Neural cell (in vitro differentiated cells): ENCODE measurements around the gene EIF2B1. TPM values are rescaled to one million over a fixed set of nuclear protein-coding genes. Genes with fewer than 3 reads are reported as not detected.

Experiments used
- H2AFZ ChIP-seq: fragments of 200-600, 300-800 bp; sonication (generic), shearing (Covaris generic); 2 replicates; pipeline ENCODE4 v1.6.0; 2014; ENCODE audit warnings: low read depth, mild to moderate bottlenecking, antibody characterized with exemption, low read length, moderate library complexity
- H3F3A ChIP-seq: fragments of 200-600 bp; shearing (Covaris generic); 2 replicates; pipeline ENCODE4 v1.6.1; 2016; ENCODE audit warnings: mild to moderate bottlenecking, moderate library complexity, mixed read lengths, antibody characterized with exemption, low read length; ENCODE audit not compliant: insufficient read depth, poor library complexity, severe bottlenecking
- H3K27ac ChIP-seq: fragments of 200-600, 300-800 bp; sonication (generic), shearing (Covaris generic); 2 replicates; pipeline ENCODE4 v1.5.1; 2014; ENCODE audit warnings: mild to moderate bottlenecking, low read length, moderate library complexity
- H3K27me3 ChIP-seq: fragments of 300-800, 200-600 bp; sonication (generic), shearing (Covaris generic); 2 replicates; pipeline ENCODE4 v1.6.0; 2014; ENCODE audit warnings: mild to moderate bottlenecking, low read depth, low read length, moderate library complexity; ENCODE audit not compliant: insufficient read depth
- H3K36me3 ChIP-seq: fragments of 300-800, 200-600 bp; sonication (generic), shearing (Covaris generic); 2 replicates; pipeline ENCODE4 v1.5.1; 2014; ENCODE audit warnings: mild to moderate bottlenecking, antibody characterized with exemption, low read length, moderate library complexity; ENCODE audit not compliant: insufficient read depth
- H3K4me2 ChIP-seq: fragments of 300-800, 200-600 bp; sonication (generic), shearing (Covaris generic); 2 replicates; pipeline ENCODE4 v1.6.0; 2014; ENCODE audit warnings: mild to moderate bottlenecking, low read length
- H3K4me3 ChIP-seq: fragments of 300-800, 200-600 bp; sonication (generic), shearing (Covaris generic); 2 replicates; pipeline ENCODE4 v1.5.1; 2014; ENCODE audit warnings: mild to moderate bottlenecking, low read length, moderate library complexity
- H3K79me2 ChIP-seq: fragments of 200-600 bp; shearing (Covaris generic); replicated peaks from 2 replicates; pipeline ENCODE4 v1.6.0; 2014; ENCODE audit warnings: mild to moderate bottlenecking, low read length, moderate library complexity; ENCODE audit not compliant: insufficient read depth
- H3K9ac ChIP-seq: fragments of 300-800, 200-600 bp; sonication (generic), shearing (Covaris generic); 2 replicates; pipeline ENCODE4 v1.6.1; 2016; ENCODE audit warnings: mild to moderate bottlenecking, low read length, mixed read lengths
- H3K9me2 ChIP-seq: fragments of 200-600 bp; shearing (Covaris generic); 2 replicates; pipeline ENCODE4 v1.6.1; 2016; ENCODE audit warnings: mild to moderate bottlenecking, low read length, mixed read lengths; ENCODE audit not compliant: insufficient read depth
- H3K9me3 ChIP-seq: fragments of 200-600, 300-800 bp; sonication (generic), shearing (Covaris generic); 2 replicates; pipeline ENCODE4 v1.6.1; 2016; ENCODE audit warnings: mild to moderate bottlenecking, mixed run types, low read length, moderate library complexity, mixed read lengths
- H4K20me1 ChIP-seq: fragments of 200-600 bp; shearing (Covaris generic); 2 replicates; pipeline ENCODE4 v1.6.1; 2016; ENCODE audit warnings: mild to moderate bottlenecking, mixed run types; ENCODE audit not compliant: insufficient read depth
- CTCF ChIP-seq: fragments of 450-650 bp; IDR thresholded peaks from 2 replicates; pipeline ENCODE4 v1.5.1; 2014; ENCODE audit warnings: antibody characterized with exemption, mild to moderate bottlenecking, moderate library complexity; ENCODE audit not compliant: poor library complexity, severe bottlenecking
- EP300 ChIP-seq: fragments of 450-650 bp; conservative IDR thresholded peaks from 2 replicates; pipeline ENCODE4 v1.6.1; 2014; ENCODE audit warnings: antibody characterized with exemption, mild to moderate bottlenecking, moderate library complexity; ENCODE audit not compliant: poor library complexity, severe bottlenecking
- EZH2 ChIP-seq: fragments of 200-600, 300-800 bp; shearing (Covaris generic), sonication (generic); IDR thresholded peaks from 2 replicates; pipeline ENCODE4 v1.6.1; 2014; ENCODE audit warnings: antibody characterized with exemption, low read length, borderline replicate concordance, mild to moderate bottlenecking; ENCODE audit not compliant: insufficient read depth, poor library complexity, severe bottlenecking
- MXI1 ChIP-seq: fragments of 450-650 bp; conservative IDR thresholded peaks from 2 replicates; pipeline ENCODE4 v1.6.1; 2014; ENCODE audit warnings: antibody characterized with exemption, mild to moderate bottlenecking; ENCODE audit not compliant: poor library complexity, severe bottlenecking
- POLR2AphosphoS5 ChIP-seq: IDR thresholded peaks from 2 replicates; pipeline ENCODE4 v1.6.1; 2012
- RAD21 ChIP-seq: fragments of 450-650 bp; conservative IDR thresholded peaks from 2 replicates; pipeline ENCODE4 v1.6.1; 2014; ENCODE audit warnings: antibody characterized with exemption, mild to moderate bottlenecking, moderate library complexity
- REST ChIP-seq: IDR thresholded peaks from 2 replicates; pipeline ENCODE4 v1.6.1; 2012; ENCODE audit warnings: borderline replicate concordance
- SMC3 ChIP-seq: fragments of 450-650 bp; conservative IDR thresholded peaks from 2 replicates; pipeline ENCODE4 v1.6.1; 2014; ENCODE audit warnings: antibody characterized with exemption, mild to moderate bottlenecking, moderate library complexity; ENCODE audit not compliant: poor library complexity
- TAF1 ChIP-seq: IDR thresholded peaks from 2 replicates; pipeline ENCODE4 v1.6.1; 2012; ENCODE audit warnings: low read depth
- polyA plus RNA-seq: library from polyadenylated mRNA; depleted of rRNA; stranded (reverse); fragments of >200 nt; gene quantifications from 2 replicates; pipeline ENCODE4 v1.2.3, GENCODE V29; 2014

Gene EIF2B1
- polyA plus RNA-seq, 1 donor from 2014 or later: 59.9 TPM

- Histone ChIP-seq H3F3A (no peaks in the 10 kb centered on the region), H3K36me3 (no peaks in the 10 kb centered on the region), H3K9me2 (no peaks in the 10 kb centered on the region), H3K9me3 (no peaks in the 10 kb centered on the region), H3K27me3 (no peaks in the 10 kb centered on the region), H3K9ac (peak within 1 kb of the TSS; percentile 74), H3K79me2 (peaks cover 15% of the 10 kb centered on the region), H3K4me3 (peak within 1 kb of the TSS; percentile 96), H4K20me1 (no peaks in the 10 kb centered on the region), H3K4me2 (peak within 1 kb of the TSS; percentile 98), H3K27ac (peak within 1 kb of the TSS; percentile 42), H2AFZ (peak within 1 kb of the TSS; percentile 76)
- TF ChIP-seq POLR2AphosphoS5: peak; percentile 78
- peak; percentile 44 for TF ChIP-seq REST
- TF ChIP-seq MXI1: peak; percentile 94
- TF ChIP-seq SMC3: no peak
- TF ChIP-seq RAD21: peak; percentile 17
Measured at GRCh38 chr12:123670882-123671728, 37.6 kb upstream of the EIF2B1 start, which contains the start of gene TCTN2. Gene TCTN2 (plus strand): TSS chr12:123671113. CDS start chr12:123671241, 128 bp downstream.

- Histone ChIP-seq H3K4me3 (no peak overlapping the region), H3K79me2 (peaks cover 15% of the 10 kb centered on the region), H3K9ac (no peak overlapping the region), H3F3A (no peaks in the 10 kb centered on the region), H4K20me1 (no peaks in the 10 kb centered on the region), H3K27me3 (no peaks in the 10 kb centered on the region), H2AFZ (no peak overlapping the region), H3K9me2 (no peaks in the 10 kb centered on the region), H3K27ac (no peak overlapping the region), H3K4me2 (no peak overlapping the region), H3K9me3 (no peaks in the 10 kb centered on the region), H3K36me3 (no peaks in the 10 kb centered on the region)
- no peak for TF ChIP-seq CTCF
- TF ChIP-seq SMC3: no peak
- no peak for TF ChIP-seq EZH2
- TF ChIP-seq TAF1: no peak
- TF ChIP-seq MXI1: no peak
- TF ChIP-seq RAD21: no peak
- TF ChIP-seq REST: no peak
- no peak for TF ChIP-seq EP300
- TF ChIP-seq POLR2AphosphoS5: no peak
Measured at GRCh38 chr12:123667771-123668170, 34.3 kb upstream of the EIF2B1 start.
